GM21447 (cell line): ENCODE results near the gene TLE6.
"Not testable (repeated sequence)": the region's sequence is repeated elsewhere in the genome, so short reads cannot be mapped to it uniquely, and the experiment has no call there.

Source experiments
- ATAC-seq: cut with Tn5 transposase; IDR thresholded peaks from one replicate; pipeline ENCODE4 v1.9.1; 2021; ENCODE audit not compliant: unreplicated experiment

The TLE6 gene

GRCh38 chr19:2973229-2973628 is 4.1 kb upstream of the TLE6 start:
- ATAC-seq, result no peak

DNA sequence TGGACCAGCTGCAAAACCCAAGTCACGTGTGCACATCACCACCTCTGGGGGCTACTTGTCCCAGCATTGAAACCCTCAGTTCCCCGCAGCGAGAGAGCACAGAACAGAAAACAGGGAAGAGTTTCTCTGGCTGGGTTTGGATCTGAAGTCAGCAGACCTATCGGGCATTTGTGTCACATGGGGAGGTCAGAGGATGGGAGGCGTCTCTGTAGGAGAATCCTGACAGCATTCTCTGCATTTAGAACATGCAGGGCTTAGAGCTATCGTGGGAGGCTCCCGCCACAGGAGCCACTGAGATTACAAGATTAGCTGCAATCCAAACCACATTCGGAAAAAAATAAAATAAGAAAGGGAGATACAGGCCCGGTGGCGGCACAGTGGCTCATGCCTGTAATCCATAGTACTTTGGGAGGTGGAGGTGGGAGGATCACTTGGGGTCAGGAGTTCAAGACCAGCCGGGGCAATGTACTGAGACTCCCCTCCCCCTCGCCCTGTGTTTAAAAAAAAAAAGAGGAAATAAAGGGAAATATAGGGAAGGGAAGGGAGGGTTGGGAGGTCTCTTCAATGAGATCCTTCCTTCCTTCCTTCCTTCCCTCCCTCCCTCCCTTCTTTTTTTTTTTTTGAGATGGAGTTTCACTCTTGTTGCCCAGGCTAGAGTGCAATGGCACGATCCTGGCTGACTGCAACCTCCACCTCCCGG is 2.9 kb upstream of the TLE6 start:
- ATAC-seq, result no peak

DNA sequence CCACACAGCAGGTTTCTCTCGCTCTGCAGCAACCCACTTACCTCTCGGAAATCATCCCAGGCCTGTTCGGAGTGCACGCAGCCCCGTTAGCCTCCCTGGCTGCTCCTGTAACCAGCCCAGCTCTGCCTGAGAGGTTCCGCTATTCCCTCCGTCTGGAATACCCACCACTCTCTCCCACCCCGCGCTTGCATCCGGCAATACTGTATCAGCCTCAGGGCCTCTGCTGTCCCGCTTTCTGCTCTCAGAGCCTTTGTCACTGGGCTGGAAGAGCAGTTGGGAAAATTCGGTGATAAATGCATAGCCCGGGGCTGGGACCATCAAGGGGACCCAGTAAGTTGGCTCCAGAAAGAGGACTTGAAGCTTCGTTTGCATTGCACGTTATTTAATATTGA is 759 bp upstream of the TLE6 start:
- ATAC-seq, result no peak

- peak; percentile 15 for ATAC-seq
These were observed 378 bp downstream of the TLE6 start for GRCh38 chr19:2977746-2978138.

GRCh38 chr19:2978166-2978767 is 903 bp downstream of the TLE6 start:
- ATAC-seq, result no peak

- ATAC-seq, result no peak
These were observed 1.4 kb downstream of the TLE6 start for GRCh38 chr19:2978772-2979171.

DNA sequence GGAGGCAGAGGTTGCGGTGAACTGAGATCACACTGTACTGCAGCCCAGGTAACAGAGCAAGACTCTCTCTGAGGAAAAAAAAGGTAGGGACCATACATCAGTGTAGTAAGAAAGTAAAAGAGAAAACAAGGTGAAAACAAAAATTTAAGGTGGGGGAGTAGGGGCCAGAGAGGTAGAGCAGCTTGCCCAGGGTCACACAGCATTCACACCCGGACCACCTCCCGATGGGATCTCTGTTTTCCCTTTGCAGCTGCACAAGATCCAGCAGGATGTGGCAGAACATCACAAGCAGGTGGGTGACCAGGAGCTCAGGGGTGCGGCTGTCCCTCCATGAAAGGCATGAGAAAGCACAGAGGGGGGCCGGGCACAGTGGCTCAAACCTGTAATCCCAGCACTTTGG is 4.5 kb downstream of the TLE6 start:
- ATAC-seq, result no peak

DNA sequence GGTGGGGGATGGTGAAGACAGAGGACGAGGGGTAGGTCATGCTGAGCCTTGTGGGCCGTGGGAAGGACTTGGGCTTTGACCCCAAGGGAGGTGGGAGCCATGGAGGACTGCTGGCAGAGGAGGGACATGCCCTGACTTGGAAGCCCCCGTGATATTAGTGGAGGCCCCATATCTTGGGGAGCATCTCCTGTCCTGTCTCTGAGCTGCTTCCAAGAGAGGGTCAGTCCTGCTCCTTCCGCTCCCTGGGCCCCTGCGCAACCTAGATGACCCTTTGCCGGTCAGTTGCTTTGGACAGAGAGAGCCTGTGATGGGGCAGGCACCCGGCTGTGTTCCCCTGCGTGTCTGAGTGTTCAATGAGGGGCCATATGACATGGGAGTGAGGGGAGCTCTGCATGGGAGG is 5.2 kb downstream of the TLE6 start:
- no peak for ATAC-seq

- ATAC-seq, result no peak
These were observed 5.6 kb downstream of the TLE6 start for GRCh38 chr19:2982983-2983350.

DNA sequence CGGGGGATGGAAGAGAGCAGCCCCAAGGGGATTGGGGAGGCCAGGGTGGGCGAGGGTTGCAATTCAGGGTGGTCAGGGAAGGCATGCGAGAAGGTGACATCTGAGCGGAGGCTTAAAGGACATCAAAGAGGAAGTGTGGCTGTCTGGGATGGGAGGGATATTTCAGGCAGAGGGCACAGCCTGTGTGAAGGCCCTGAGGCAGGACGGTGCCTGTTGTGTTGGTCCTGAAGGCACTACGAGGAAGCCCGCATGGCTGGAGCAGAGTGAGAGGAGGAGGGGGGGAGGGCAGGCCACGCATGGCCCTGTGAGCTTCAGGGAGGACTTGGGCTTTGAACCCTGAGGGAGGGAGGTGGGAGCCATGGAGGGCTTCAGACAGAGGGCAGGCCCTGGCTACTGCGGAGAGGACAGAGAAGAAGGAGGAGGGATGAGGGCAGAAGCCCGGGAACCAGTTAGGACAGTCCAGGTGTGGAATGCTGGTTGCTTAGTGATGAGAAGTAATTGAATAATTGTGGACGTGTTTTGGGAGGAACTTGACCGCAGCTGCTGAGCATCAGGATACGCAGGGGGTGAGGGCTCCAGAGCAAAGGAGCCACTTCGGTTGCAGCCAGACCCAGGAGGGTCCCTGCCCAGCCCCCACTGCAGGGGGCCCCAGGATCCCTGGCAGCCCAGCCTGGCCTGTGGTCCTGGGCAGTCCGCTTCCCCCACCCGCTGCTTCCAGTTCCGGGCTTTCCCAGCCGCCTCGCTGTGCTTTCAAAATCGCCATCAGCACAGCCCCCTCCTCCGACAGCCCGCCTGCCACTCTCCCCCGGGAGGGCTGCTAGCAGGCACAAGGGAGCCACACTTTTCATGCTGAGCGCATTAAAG is 6.2 kb downstream of the TLE6 start:
- no peak for ATAC-seq

GRCh38 chr19:2984215-2984528 is 6.8 kb downstream of the TLE6 start:
- ATAC-seq, result no peak

- ATAC-seq, result no peak
These were observed 9.7 kb downstream of the TLE6 start for GRCh38 chr19:2986951-2987524.

- no peak for ATAC-seq
These were observed 10.4 kb downstream of the TLE6 start for GRCh38 chr19:2987797-2988196.

DNA sequence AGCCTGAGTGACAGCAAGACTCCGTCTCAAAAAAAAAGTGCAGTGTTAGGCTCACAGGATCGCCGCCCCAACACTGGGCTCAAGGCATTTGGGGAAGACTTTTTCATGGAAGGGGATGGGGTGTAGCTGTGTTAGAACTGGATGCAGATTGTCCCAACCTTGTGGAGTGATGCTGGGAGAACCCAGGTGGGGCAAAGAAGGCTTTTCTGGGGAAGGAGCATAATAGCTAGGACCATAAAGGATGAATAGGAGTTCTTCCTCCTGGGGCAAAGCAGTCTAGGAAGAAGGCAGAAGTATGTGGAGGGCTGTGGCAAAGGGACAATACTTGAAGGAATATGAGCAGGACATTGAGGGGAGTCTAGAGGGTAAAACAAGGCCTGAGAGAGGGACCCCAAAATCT is 11.2 kb downstream of the TLE6 start:
- ATAC-seq, result no peak

- ATAC-seq, result no peak
These were observed 12.0 kb downstream of the TLE6 start for GRCh38 chr19:2989236-2989946.

- ATAC-seq, result not testable (repeated sequence)
These were observed 15.0 kb downstream of the TLE6 start for GRCh38 chr19:2992333-2992732.

DNA sequence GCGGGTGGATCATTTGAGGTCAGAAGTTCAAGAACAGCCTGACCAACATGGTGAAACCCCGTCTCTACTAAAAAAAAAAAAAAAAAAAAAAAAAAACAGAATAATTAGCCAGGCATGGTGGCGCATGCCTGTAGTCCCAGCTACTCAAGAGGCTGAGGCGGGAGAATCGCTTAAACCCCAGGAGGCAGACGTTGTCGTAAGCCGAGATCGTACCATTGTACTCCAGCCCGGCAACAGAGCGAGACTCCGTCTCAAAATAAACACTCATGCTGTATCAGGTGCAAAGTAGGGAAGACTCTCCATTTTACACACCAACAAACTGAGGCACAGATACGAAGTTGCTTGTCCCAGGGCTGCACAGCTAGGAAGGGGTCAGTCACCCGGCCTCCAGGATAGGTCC is 15.6 kb downstream of the TLE6 start:
- ATAC-seq, result no peak

DNA sequence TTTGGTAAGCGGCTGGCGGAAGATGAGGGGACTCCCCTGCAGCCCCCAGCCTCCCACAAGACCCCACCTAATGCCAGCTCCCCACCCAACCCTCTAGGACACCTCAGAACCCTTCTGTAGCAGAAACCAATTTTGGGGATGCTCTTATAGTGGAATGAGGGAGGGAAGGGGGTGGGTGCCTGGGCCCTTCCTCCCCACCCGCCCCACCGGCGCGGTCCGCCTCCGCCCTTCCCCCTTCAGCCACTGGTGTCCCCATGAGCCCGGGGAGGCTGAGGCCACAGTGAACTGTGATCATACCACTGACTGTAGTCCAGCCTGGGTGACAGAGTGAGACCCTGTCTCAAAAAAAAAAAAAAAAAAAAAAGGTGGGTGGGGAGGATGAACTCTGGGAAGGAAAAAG is 16.2 kb downstream of the TLE6 start:
- ATAC-seq, result no peak

DNA sequence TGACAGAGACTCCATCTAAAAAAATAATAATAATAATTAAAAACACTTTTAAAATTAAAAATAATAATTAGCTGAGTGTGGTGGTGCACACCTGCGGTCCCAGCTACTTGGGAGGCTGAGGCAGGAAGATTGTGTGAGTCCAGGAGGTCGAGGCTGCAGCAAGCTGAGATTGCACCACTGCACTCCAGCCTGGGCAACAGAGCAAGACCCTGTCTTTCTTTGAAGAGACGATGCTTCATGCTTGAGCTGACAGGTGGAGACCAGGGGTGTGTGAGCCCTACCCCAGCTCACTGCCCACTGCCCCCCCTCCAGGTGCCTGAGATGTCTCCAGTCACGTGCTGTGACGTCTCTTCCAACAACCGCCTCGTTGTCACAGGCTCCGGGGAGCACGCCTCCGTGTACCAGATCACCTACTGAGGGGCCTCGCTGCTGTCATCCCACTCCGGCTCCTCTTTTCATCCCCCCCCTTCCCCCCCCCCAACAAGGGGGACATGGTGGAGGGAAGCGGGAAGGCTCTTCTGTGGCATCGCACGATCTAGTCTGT is 17.3 kb downstream of the TLE6 start:
- ATAC-seq, result no peak

DNA sequence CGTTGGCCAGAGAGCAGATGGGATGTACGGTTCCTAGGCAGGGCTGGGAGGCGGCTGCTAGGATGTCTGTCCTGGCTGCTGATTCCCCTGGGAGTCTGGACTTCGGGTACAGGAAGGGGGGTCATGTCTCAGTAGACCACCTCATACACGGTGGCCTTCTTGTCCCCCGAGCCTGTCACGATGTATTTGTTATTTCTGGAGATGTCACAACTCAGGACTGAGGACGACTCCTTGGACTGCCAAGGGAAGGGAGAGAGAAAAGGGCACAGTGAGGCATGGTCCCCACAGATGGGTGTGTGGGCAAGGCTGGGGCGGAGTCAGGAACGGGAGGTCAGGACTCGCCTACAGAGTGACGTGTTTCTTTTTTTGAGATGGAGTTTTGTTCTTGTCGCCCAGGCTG is 20.4 kb downstream of the TLE6 start:
- no peak for ATAC-seq

- no peak for ATAC-seq
These were observed 21.3 kb downstream of the TLE6 start for GRCh38 chr19:2998642-2999041.
